ENCODE results near the gene PLA2G2C. TPM values are rescaled to one million over a fixed set of nuclear protein-coding genes. Genes with fewer than 3 reads are reported as not detected.

Gene PLA2G2C
- polyA plus RNA-seq, 3 donors from 2014 or later = not detected

- peak in 1 of 3 donors; percentile 8 for DNase-seq
- H3K27me3 Mint-ChIP-seq (ENCODE audit: low read depth in 3 of 3) = peaks cover 5 to 17% (median 7%) of the 10 kb centered on the region in 3 donors
- H3K4me3 Mint-ChIP-seq = no peak overlapping the region
- H3K27ac Mint-ChIP-seq = no peak overlapping the region
- H3K9me3 Mint-ChIP-seq = peaks cover 0 to 2% (median 0%) of the 10 kb centered on the region in 6 donors
- peaks cover 12 to 20% of the 10 kb centered on the region in 2 donors for H3K4me1 Mint-ChIP-seq
- H3K36me3 Mint-ChIP-seq = no peaks in the 10 kb centered on the region
Observed at GRCh38 chr1:20216574-20216973, 30.3 kb upstream of the PLA2G2C start.

DNA sequence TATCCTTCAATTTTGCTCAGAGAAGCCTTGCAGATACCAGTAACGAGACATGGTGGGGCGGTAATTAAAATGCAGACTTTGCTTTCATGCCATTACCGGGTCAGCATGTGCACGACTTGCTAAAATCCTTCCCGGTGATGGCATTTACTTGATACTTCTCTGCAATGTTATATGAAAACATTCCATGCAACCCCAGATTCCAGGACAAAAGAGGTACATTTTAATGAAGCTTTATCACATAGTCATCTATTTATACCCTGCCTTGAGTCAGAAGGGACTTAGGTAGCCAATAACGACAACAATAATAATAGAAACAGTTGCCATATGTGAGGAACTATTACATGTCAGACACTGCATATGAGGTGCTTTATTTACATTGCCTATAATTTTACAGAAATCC is 29.4 kb upstream of the PLA2G2C start:
- peaks cover 12 to 22% of the 10 kb centered on the region in 2 donors for H3K4me1 Mint-ChIP-seq
- H3K27ac Mint-ChIP-seq = no peak overlapping the region
- H3K27me3 Mint-ChIP-seq (ENCODE audit: low read depth in 3 of 3) = peaks cover 6 to 17% (median 7%) of the 10 kb centered on the region in 3 donors
- H3K4me3 Mint-ChIP-seq = no peak overlapping the region
- H3K9me3 Mint-ChIP-seq = peaks cover 0 to 2% (median 0%) of the 10 kb centered on the region in 6 donors
- no peak for DNase-seq
- no peaks in the 10 kb centered on the region for H3K36me3 Mint-ChIP-seq

- DNase-seq = peak; percentile 32 to 51 (median 50)
- peak overlapping the region in 3 of 5 donors; percentile 38 to 48 (median 40) for H3K4me3 Mint-ChIP-seq
- H3K27ac Mint-ChIP-seq = no peak overlapping the region
- H3K36me3 Mint-ChIP-seq = no peaks in the 10 kb centered on the region
- peaks cover 7 to 12% (median 7%) of the 10 kb centered on the region in 3 donors for H3K27me3 Mint-ChIP-seq (ENCODE audit: low read depth in 3 of 3)
- peaks cover 12 to 22% of the 10 kb centered on the region in 2 donors for H3K4me1 Mint-ChIP-seq
- H3K9me3 Mint-ChIP-seq = peaks cover 0 to 2% (median 0%) of the 10 kb centered on the region in 6 donors
Observed at GRCh38 chr1:20212685-20213331, 26.5 kb upstream of the PLA2G2C start.

DNA sequence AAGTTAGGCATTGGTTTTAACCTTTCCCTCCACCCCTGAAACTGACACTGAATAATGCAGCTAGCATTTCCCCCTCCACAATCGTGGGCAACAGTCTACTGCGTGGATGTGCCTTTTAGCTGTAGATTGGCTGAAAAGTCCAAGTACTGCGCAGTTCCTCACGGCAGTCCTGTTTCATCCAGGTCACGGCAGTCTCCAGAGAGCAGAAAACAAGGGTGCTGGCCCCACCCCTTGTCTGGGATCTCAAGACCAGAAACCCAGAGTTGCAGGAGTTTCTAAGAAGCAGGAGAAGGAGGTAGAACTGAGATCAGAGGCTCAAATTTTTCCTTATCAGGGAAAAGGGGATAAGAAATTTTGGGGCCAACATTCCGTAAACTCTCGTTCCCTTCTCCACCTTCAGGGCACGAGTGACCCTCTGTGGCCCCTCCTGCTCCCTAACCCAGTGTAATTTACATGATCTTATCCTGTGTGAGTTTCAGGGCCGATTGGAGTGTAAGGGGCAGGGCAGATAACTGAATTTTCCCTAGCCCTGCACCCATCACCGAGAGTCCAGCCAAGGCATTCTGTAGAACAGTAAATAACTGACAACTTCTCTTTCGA is 25.9 kb upstream of the PLA2G2C start:
- Mint-ChIP-seq H3K4me3 (peak overlapping the region in 2 of 5 donors; percentile 3 to 18), H3K36me3 (no peaks in the 10 kb centered on the region), H3K27ac (no peak overlapping the region), H3K4me1 (peaks cover 12 to 22% of the 10 kb centered on the region in 2 donors), H3K9me3 (no peaks in the 10 kb centered on the region), H3K27me3 (ENCODE audit: low read depth in 3 of 3) (peaks cover 4 to 12% (median 7%) of the 10 kb centered on the region in 3 donors)
- no peak for DNase-seq

GRCh38 chr1:20211511-20211931 is 25.2 kb upstream of the PLA2G2C start:
- Mint-ChIP-seq H3K36me3 (no peaks in the 10 kb centered on the region), H3K4me3 (no peak overlapping the region), H3K9me3 (no peaks in the 10 kb centered on the region), H3K27me3 (ENCODE audit: low read depth in 3 of 3) (peaks cover 4 to 14% (median 5%) of the 10 kb centered on the region in 3 donors), H3K4me1 (peaks cover 12 to 22% of the 10 kb centered on the region in 2 donors), H3K27ac (no peak overlapping the region)
- no peak for DNase-seq

DNA sequence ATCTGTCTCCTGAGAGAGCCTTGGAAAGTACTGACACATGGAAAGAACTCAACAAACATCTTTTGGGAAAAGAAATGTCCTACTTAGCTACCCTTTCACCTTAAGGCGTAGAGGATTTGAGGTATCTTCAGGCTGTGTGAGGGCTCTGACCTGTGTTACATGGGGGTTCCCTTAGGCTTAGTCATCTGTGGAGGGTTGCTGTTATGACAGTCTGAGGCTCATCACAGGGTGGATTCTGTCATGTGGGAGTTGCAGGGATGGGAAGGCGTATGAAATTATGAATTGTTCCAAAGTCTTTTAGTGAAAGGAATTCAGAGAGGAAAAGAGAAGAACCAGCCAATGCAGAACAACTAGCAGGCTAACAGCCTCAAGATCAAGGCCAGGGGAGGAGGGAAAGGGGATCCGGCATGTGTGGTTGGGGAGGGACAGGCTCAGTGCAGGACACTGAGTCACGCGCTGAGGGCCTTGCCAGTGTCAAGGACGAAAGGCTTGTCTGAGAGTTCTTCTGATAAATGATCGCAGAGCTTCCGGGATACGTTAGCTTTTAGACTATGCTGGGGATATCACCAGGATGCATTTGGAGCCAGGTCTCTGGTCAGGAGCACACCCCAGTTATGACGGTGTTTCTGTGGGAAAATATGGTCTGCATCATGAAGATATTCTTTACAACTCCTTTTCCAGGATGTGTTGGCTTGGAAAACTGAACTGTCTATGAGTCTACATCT is 24.6 kb upstream of the PLA2G2C start:
- Mint-ChIP-seq H3K27ac (no peak overlapping the region), H3K27me3 (ENCODE audit: low read depth in 3 of 3) (peaks cover 4 to 12% (median 4%) of the 10 kb centered on the region in 3 donors), H3K4me1 (peaks cover 12 to 22% of the 10 kb centered on the region in 2 donors), H3K36me3 (no peaks in the 10 kb centered on the region), H3K9me3 (no peaks in the 10 kb centered on the region), H3K4me3 (no peak overlapping the region)
- DNase-seq = no peak

DNA sequence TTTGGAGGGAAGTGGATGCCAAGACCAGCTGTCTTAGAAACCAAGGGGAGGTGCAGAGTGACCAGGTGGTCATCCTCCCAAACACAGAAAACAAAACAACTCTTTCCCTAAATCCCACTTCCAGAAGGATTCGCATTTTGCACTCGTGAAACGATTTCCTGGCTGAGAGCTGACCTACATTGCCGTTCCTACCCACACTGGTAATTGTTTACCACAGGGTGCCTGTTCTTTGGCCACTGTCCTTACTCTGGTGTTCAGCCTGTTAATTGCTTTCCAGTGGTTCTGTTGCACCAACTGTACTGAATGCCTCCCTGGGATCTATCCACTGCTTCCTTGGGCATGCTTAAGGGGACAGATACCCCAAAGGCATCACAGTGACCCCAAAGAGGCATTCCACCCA is 23.2 kb upstream of the PLA2G2C start:
- Mint-ChIP-seq H3K4me3 (no peak overlapping the region), H3K9me3 (no peaks in the 10 kb centered on the region), H3K27me3 (ENCODE audit: low read depth in 3 of 3) (peaks cover 3 to 9% (median 4%) of the 10 kb centered on the region in 3 donors), H3K4me1 (peaks cover 12 to 22% of the 10 kb centered on the region in 2 donors), H3K27ac (no peak overlapping the region), H3K36me3 (no peaks in the 10 kb centered on the region)
- DNase-seq = no peak

- H3K4me1 Mint-ChIP-seq = peaks cover 7 to 11% of the 10 kb centered on the region in 2 donors
- H3K27me3 Mint-ChIP-seq (ENCODE audit: low read depth in 3 of 3) = peaks cover 3 to 12% (median 8%) of the 10 kb centered on the region in 3 donors
- peaks cover 0 to 2% (median 0%) of the 10 kb centered on the region in 3 donors for H3K36me3 Mint-ChIP-seq
- H3K27ac Mint-ChIP-seq = no peak overlapping the region
- H3K4me3 Mint-ChIP-seq = no peak overlapping the region
- DNase-seq = no peak
- H3K9me3 Mint-ChIP-seq = no peaks in the 10 kb centered on the region
Observed at GRCh38 chr1:20207546-20207945, 21.2 kb upstream of the PLA2G2C start.

DNA sequence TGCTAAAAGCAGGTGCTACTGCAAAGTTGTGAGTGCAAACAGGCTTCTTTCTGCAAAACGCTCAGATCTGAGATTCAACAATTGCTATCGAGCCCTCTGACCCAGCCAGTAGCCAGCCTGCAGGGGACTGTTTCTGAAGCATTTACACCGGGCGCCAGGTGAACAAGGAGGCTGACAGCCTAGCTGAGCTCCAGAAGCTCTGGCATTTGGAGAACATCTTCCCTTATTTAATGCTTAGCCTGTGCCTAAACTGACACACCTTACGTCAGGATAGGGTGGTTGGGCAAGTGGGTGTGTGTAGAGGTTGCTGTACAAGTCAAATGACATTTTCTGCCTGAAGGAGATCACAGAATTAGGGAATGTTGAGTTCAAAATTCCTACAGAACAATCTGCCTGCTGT is 15.8 kb upstream of the PLA2G2C start:
- DNase-seq = no peak
- no peaks in the 10 kb centered on the region for H3K9me3 Mint-ChIP-seq
- H3K27me3 Mint-ChIP-seq (ENCODE audit: low read depth in 3 of 3) = peaks cover 3 to 15% (median 8%) of the 10 kb centered on the region in 3 donors
- no peaks in the 10 kb centered on the region for H3K4me1 Mint-ChIP-seq
- H3K36me3 Mint-ChIP-seq = peaks cover 0 to 3% (median 0%) of the 10 kb centered on the region in 3 donors
- no peak overlapping the region for H3K4me3 Mint-ChIP-seq
- no peak overlapping the region for H3K27ac Mint-ChIP-seq

- no peak overlapping the region for H3K27ac Mint-ChIP-seq
- DNase-seq = no peak
- no peaks in the 10 kb centered on the region for H3K9me3 Mint-ChIP-seq
- no peaks in the 10 kb centered on the region for H3K4me1 Mint-ChIP-seq
- H3K4me3 Mint-ChIP-seq = no peak overlapping the region
- H3K36me3 Mint-ChIP-seq = peaks cover 0 to 3% (median 0%) of the 10 kb centered on the region in 3 donors
- H3K27me3 Mint-ChIP-seq (ENCODE audit: low read depth in 3 of 3) = peaks cover 3 to 17% (median 8%) of the 10 kb centered on the region in 3 donors
Observed at GRCh38 chr1:20200966-20201365, 14.6 kb upstream of the PLA2G2C start.

DNA sequence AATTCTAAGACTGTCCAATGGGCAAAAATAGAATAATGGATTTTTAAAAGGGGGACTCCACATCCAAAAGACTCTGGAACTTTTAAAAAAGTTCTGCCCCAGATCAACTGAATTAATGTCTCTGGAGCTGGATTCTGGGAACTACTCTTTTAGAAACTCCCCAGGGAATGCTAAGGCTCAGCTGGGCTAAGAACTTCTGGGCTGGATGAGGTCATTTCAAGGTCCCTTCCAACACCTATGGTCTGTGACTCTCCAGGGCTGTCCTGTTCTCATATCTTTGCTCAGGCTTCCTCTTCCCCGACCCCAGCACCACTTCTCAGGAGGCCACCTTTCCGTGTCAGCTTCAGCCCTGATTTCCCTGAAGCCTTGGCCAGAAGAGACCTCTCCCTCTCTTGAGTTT is 13.5 kb upstream of the PLA2G2C start:
- H3K9me3 Mint-ChIP-seq = no peaks in the 10 kb centered on the region
- H3K4me1 Mint-ChIP-seq = peaks cover 2 to 6% of the 10 kb centered on the region in 2 donors
- no peak overlapping the region for H3K27ac Mint-ChIP-seq
- H3K27me3 Mint-ChIP-seq (ENCODE audit: low read depth in 3 of 3) = peaks cover 3 to 21% (median 5%) of the 10 kb centered on the region in 3 donors
- no peak for DNase-seq
- no peak overlapping the region for H3K4me3 Mint-ChIP-seq
- peaks cover 0 to 3% (median 0%) of the 10 kb centered on the region in 3 donors for H3K36me3 Mint-ChIP-seq

- H3K36me3 Mint-ChIP-seq = peaks cover 0 to 3% (median 0%) of the 10 kb centered on the region in 3 donors
- H3K27me3 Mint-ChIP-seq (ENCODE audit: low read depth in 3 of 3) = peaks cover 2 to 21% (median 3%) of the 10 kb centered on the region in 3 donors
- no peak overlapping the region for H3K4me3 Mint-ChIP-seq
- peaks cover 3 to 6% of the 10 kb centered on the region in 2 donors for H3K4me1 Mint-ChIP-seq
- no peaks in the 10 kb centered on the region for H3K9me3 Mint-ChIP-seq
- no peak overlapping the region for H3K27ac Mint-ChIP-seq
- no peak for DNase-seq
Observed at GRCh38 chr1:20199403-20199802, 13.1 kb upstream of the PLA2G2C start.

- Mint-ChIP-seq H3K36me3 (peaks cover 0 to 3% (median 0%) of the 10 kb centered on the region in 3 donors), H3K4me3 (no peak overlapping the region), H3K4me1 (peaks cover 3 to 6% of the 10 kb centered on the region in 2 donors), H3K27ac (no peak overlapping the region), H3K27me3 (ENCODE audit: low read depth in 3 of 3) (peaks cover 0 to 21% (median 3%) of the 10 kb centered on the region in 3 donors), H3K9me3 (no peaks in the 10 kb centered on the region)
- no peak for DNase-seq
Observed at GRCh38 chr1:20198918-20199317, 12.6 kb upstream of the PLA2G2C start.

DNA sequence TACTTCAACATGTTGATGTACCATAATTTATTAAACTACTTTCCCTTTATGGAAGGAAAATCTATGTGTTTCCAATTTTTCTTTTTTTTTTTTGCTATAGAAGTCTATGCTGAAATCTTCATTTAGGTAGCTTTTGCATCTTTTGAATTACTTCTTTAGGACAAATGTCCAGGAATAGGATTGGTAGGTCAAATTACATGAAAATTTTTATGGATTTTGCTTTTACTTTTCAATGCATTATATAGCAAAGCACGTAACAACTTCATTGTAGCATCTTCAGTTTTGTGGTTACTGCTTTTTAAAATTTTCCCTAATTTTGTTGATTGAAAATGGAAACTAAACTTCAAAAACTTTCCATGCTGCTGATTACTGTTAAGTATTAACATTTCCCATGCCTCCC is 12.0 kb upstream of the PLA2G2C start:
- H3K36me3 Mint-ChIP-seq = peaks cover 0 to 3% (median 0%) of the 10 kb centered on the region in 3 donors
- peaks cover 0 to 17% (median 3%) of the 10 kb centered on the region in 3 donors for H3K27me3 Mint-ChIP-seq (ENCODE audit: low read depth in 3 of 3)

More for the DNA sequence above, 12.0 kb upstream of the PLA2G2C start:
- H3K9me3 Mint-ChIP-seq = no peaks in the 10 kb centered on the region
- DNase-seq = no peak
- peaks cover 3 to 6% of the 10 kb centered on the region in 2 donors for H3K4me1 Mint-ChIP-seq
- no peak overlapping the region for H3K27ac Mint-ChIP-seq
- H3K4me3 Mint-ChIP-seq = no peak overlapping the region

All from immature natural killer cell (primary cell).